Measurements from ENCODE around the gene UXS1.

Gene UXS1

GRCh38 chr2:106122157-106122556 is 71.9 kb downstream of the UXS1 start:
- DNase-seq (ENCODE audit: low read depth), result no peak
- no peak overlapping the region for H3K4me3 ChIP-seq (ENCODE audit: low read length)
- no peak for TF ChIP-seq CTCF (conservative IDR thresholded peaks at IDR 0.05; ENCODE audit: low read length)

- no peak overlapping the region for H3K4me3 ChIP-seq (ENCODE audit: low read length)
- no peak for TF ChIP-seq CTCF (conservative IDR thresholded peaks at IDR 0.05; ENCODE audit: low read length)
- DNase-seq (ENCODE audit: low read depth), result no peak
These were observed 73.7 kb downstream of the UXS1 start for GRCh38 chr2:106120432-106120831.

GRCh38 chr2:106119074-106119473 is 75.0 kb downstream of the UXS1 start:
- DNase-seq (ENCODE audit: low read depth), result no peak
- TF ChIP-seq CTCF (conservative IDR thresholded peaks at IDR 0.05; ENCODE audit: low read length), result no peak
- H3K4me3 ChIP-seq (ENCODE audit: low read length), result no peak overlapping the region

GRCh38 chr2:106117882-106118684 is 76.0 kb downstream of the UXS1 start:
- no peak for TF ChIP-seq CTCF (conservative IDR thresholded peaks at IDR 0.05; ENCODE audit: low read length)
- no peak for DNase-seq (ENCODE audit: low read depth)
- no peak overlapping the region for H3K4me3 ChIP-seq (ENCODE audit: low read length)

GRCh38 chr2:106117347-106117746 is 76.8 kb downstream of the UXS1 start:
- no peak for DNase-seq (ENCODE audit: low read depth)
- H3K4me3 ChIP-seq (ENCODE audit: low read length), result no peak overlapping the region
- TF ChIP-seq CTCF (conservative IDR thresholded peaks at IDR 0.05; ENCODE audit: low read length), result no peak

- no peak overlapping the region for H3K4me3 ChIP-seq (ENCODE audit: low read length)
- no peak for TF ChIP-seq CTCF (conservative IDR thresholded peaks at IDR 0.05; ENCODE audit: low read length)
- no peak for DNase-seq (ENCODE audit: low read depth)
These were observed 77.9 kb downstream of the UXS1 start for GRCh38 chr2:106116248-106116647.

GRCh38 chr2:106115665-106116064 is 78.4 kb downstream of the UXS1 start:
- no peak for TF ChIP-seq CTCF (conservative IDR thresholded peaks at IDR 0.05; ENCODE audit: low read length)
- H3K4me3 ChIP-seq (ENCODE audit: low read length), result no peak overlapping the region
- DNase-seq (ENCODE audit: low read depth), result no peak
